ENCODE results near the gene MBD6.

Gene MBD6

GRCh38 chr12:57577981-57578758, 55.5 kb downstream of the MBD6 start:
- no peak for DNase-seq

DNA sequence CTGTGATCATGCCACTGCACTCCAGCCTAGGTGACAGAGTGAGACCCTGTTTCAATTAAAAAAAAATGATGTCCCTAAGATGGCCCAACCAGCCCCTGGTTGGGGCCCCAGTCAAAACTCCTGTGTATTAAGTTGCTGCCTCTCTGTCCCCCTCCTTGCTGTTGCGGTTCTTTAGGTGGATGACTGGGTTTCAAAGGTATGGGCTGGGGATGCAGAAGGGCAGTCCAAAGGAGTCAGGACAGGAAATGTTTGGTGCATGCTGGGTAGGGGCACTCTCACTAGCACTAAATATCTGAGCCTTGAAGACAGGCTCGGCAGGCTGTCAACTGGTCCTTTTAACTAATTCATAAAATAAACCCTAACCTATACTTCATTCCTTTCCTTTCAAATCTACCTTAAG, 56.4 kb downstream of the MBD6 start:
- DNase-seq = no peak
